Right lung (tissue), 5 donors: ENCODE results near the gene MYOM3. TPM values are rescaled to one million over a fixed set of nuclear protein-coding genes. Genes with fewer than 3 reads are reported as not detected.
"Not testable (repeated sequence)": the region's sequence is repeated elsewhere in the genome, so short reads cannot be mapped to it uniquely, and the experiment has no call there.

Experiments
- DNase-seq, 2 donors: peaks; one replicate each; pipeline ENCODE4 v3.0.0-alpha.2; 2013
- polyA plus RNA-seq, 5 donors: library from polyadenylated mRNA; unstranded; fragments of 120-200 nt; gene quantifications; one replicate each; pipeline versions ENCODE4 v1.2.1 to v1.2.3, GENCODE V29; 2013; ENCODE audit warnings: inconsistent platforms in 1 of 5, low replicate concordance in 1 of 5; ENCODE audit not compliant: insufficient read length in 5 of 5, insufficient read depth in 1 of 5

MYOM3 gene
- polyA plus RNA-seq, 5 donors: 0.03 to 17.1 (median 0.34) TPM

- no peak for DNase-seq
These were observed 79.0 kb downstream of the MYOM3 start for GRCh38 chr1:24032981-24033380.

GRCh38 chr1:24030976-24031516 is 80.9 kb downstream of the MYOM3 start:
- DNase-seq: not testable (repeated sequence)

GRCh38 chr1:24027838-24028468 is 84.0 kb downstream of the MYOM3 start:
- peak in 1 of 2 donors; percentile 54 for DNase-seq

GRCh38 chr1:24022581-24023361 is 89.2 kb downstream of the MYOM3 start:
- DNase-seq: no peak

GRCh38 chr1:24021403-24022266 is 90.3 kb downstream of the MYOM3 start:
- DNase-seq: no peak

GRCh38 chr1:24020470-24020869 is 91.5 kb downstream of the MYOM3 start:
- no peak for DNase-seq

GRCh38 chr1:24020025-24020424 is 91.9 kb downstream of the MYOM3 start:
- no peak for DNase-seq

GRCh38 chr1:24018611-24019580 is 93.0 kb downstream of the MYOM3 start:
- DNase-seq: peak; percentile 97 to 98

- peak in 1 of 2 donors; percentile 36 for DNase-seq
These were observed 96.4 kb downstream of the MYOM3 start for GRCh38 chr1:24015221-24016210.

- not testable (repeated sequence) for DNase-seq
These were observed 99.1 kb downstream of the MYOM3 start for GRCh38 chr1:24012878-24013277.

GRCh38 chr1:24010650-24011049 is 101.3 kb downstream of the MYOM3 start:
- no peak for DNase-seq

GRCh38 chr1:24009406-24009805 is 102.5 kb downstream of the MYOM3 start:
- DNase-seq: no peak

- not testable (repeated sequence) for DNase-seq
These were observed 103.3 kb downstream of the MYOM3 start for GRCh38 chr1:24008574-24009184.

- DNase-seq: no peak
These were observed 104.9 kb downstream of the MYOM3 start for GRCh38 chr1:24007079-24007478.

Other genes with a start within 250 kb of the MYOM3 start
- 10 to 100 TPM; 22.0 to 29.9 (median 23.7) TPM for gene FUCA1, start 243.8 kb downstream of the MYOM3 start, polyA plus RNA-seq
- under 1 TPM; 0.05 to 0.18 (median 0.14) TPM for gene CNR2, start 198.8 kb downstream of the MYOM3 start, polyA plus RNA-seq
- gene PNRC2, start 152.3 kb downstream of the MYOM3 start, polyA plus RNA-seq: 100 to 1,000 TPM; 209 to 306 (median 252) TPM
- gene SRSF10, start 131.8 kb downstream of the MYOM3 start, polyA plus RNA-seq: 100 to 1,000 TPM; 191 to 319 (median 294) TPM
- gene IL22RA1, start 31.0 kb upstream of the MYOM3 start, polyA plus RNA-seq: under 1 TPM; 0.32 to 0.56 (median 0.43) TPM
- 1 to 10 TPM; 2.5 to 4.7 (median 3.0) TPM for gene IFNLR1, start 75.2 kb upstream of the MYOM3 start, polyA plus RNA-seq
- under 1 TPM; 0.09 to 0.45 (median 0.19) TPM for gene GRHL3, start 207.2 kb upstream of the MYOM3 start, polyA plus RNA-seq